ENCODE results near the gene NTN5. TPM values are rescaled to one million over a fixed set of nuclear protein-coding genes. Genes with fewer than 3 reads are reported as not detected.
A peak's percentile ranks its signal among the peaks of the same experiment; 100 is the strongest.

Gene NTN5
- total RNA-seq, 3 donors from 2014 or later (not counting 1 experiment from before 2014, with no cell fraction given): 1.3 to 3.4 (median 2.1) TPM

GRCh38 chr19:48635263-48635965 lies 37.4 kb downstream of the NTN5 start:
- peak; percentile 69 to 85 for DNase-seq
- no peaks in the 10 kb centered on the region for H3K27me3 ChIP-seq (ENCODE audit: control insufficient read depth, insufficient read depth, low read length)
- H3K4me1 Mint-ChIP-seq: peaks cover 39 to 51% of the 10 kb centered on the region in 2 donors
- peak overlapping the region; percentile 72 for H3K4me3 ChIP-seq (ENCODE audit: low read length)
- intact Hi-C loops (cut with micrococcal nuclease): loop anchor here (5.0 to 10.0 kb wide), 6 partner anchors 42 to 1007 kb away; partner anchors contain the start of genes GYS1, PPP1R15A, RRAS and RUVBL2
- peaks cover 0 to 4% of the 10 kb centered on the region in 2 donors for H3K9me3 Mint-ChIP-seq
- no peaks in the 10 kb centered on the region for H3K9me3 ChIP-seq (ENCODE audit: control insufficient read depth, insufficient read depth, low read length)
- H3K27ac ChIP-seq (ENCODE audit: low read length): peak overlapping the region; percentile 70
- H3K4me3 Mint-ChIP-seq: peak overlapping the region; percentile 95
- peak in 2 of 3 donors; percentile 9 to 18 for ATAC-seq
- H3K4me1 ChIP-seq (ENCODE audit: control insufficient read depth, insufficient read depth, low read length): peaks cover 67% of the 10 kb centered on the region
- under 1% methylated on average over 67 of the region's 67 CpGs for WGBS (ENCODE audit: insufficient coverage)
- TF ChIP-seq, protein P1, sequence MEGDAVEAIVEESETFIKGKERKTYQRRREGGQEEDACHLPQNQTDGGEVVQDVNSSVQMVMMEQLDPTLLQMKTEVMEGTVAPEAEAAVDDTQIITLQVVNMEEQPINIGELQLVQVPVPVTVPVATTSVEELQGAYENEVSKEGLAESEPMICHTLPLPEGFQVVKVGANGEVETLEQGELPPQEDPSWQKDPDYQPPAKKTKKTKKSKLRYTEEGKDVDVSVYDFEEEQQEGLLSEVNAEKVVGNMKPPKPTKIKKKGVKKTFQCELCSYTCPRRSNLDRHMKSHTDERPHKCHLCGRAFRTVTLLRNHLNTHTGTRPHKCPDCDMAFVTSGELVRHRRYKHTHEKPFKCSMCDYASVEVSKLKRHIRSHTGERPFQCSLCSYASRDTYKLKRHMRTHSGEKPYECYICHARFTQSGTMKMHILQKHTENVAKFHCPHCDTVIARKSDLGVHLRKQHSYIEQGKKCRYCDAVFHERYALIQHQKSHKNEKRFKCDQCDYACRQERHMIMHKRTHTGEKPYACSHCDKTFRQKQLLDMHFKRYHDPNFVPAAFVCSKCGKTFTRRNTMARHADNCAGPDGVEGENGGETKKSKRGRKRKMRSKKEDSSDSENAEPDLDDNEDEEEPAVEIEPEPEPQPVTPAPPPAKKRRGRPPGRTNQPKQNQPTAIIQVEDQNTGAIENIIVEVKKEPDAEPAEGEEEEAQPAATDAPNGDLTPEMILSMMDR (IDR thresholded peaks at IDR 0.05): no peak
- no peaks in the 10 kb centered on the region for H3K27me3 Mint-ChIP-seq (ENCODE audit: low read depth in 2 of 2)
- H3K27ac Mint-ChIP-seq: peak overlapping the region; percentile 99
- H3K36me3 ChIP-seq (ENCODE audit: control insufficient read depth, insufficient read depth, low read length): peaks cover 26% of the 10 kb centered on the region
- no peaks in the 10 kb centered on the region for H3K36me3 Mint-ChIP-seq

DNA sequence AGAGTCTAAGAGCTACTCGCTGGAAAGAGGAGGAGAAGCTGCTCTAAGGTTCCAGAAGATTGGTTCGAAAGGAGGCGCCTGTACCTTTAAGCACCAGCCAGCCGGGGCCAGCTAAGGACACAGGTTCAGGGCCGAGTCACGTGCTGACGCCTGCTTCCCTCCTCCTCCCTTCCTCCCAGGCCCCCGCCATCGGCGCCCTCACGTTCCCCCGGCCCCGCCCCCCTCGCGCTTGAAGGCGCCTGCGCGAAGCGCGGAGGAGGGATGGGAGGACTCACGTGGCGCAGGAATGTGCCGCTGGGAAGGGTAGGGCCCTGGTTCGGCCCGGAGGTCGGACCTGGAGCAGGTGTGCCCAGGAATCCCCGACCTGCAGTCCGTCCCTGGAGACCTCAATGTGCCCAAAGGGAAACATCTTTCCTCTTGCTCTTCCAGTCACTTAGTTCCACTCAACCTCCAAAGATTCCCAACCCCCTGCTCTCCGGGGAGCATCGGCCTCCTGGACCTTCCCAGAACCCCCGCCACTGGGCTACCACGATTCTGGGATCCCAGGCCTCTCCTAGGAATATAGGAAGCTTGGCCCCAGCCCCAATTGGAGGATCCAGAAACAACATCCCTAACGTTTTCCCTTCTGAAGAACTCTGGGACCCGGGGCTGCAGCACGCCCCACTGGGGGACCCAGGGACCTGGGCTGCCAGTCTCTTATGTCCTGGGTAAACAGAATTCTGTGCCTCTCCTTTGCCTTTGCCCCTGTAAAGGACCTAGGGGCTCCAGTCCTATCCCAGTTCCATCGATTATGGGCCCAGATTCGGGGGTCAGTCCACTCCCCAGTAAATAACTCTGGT lies 38.2 kb downstream of the NTN5 start:
- peaks cover 67% of the 10 kb centered on the region for H3K4me1 ChIP-seq (ENCODE audit: control insufficient read depth, insufficient read depth, low read length)

DNA sequence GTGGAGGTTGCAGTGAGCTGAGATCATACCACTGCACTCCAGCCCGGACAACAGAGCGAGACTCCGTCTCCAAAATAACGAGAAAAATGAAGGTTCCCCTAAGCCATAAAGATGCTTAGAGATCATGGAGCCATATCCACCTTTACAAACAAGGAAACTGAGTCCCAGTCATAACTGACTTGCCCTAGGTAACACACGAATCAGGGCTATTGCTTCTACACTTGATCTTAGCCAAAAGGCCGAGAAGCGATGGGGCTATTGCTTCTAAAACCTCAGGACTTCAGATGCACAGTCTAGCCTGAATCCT lies 38.8 kb downstream of the NTN5 start:
- H3K36me3 ChIP-seq (ENCODE audit: control insufficient read depth, insufficient read depth, low read length): peaks cover 37% of the 10 kb centered on the region
- intact Hi-C loops (cut with micrococcal nuclease): loop anchor here (10.0 kb wide), 2 partner anchors 241 to 361 kb away; partner anchors contain the start of genes GYS1, PPP1R15A and RUVBL2

More for the DNA sequence above, 38.2 kb downstream of the NTN5 start:
- Mint-ChIP-seq H3K4me1 (peaks cover 35 to 46% of the 10 kb centered on the region in 2 donors), H3K9me3 (peaks cover 0 to 4% of the 10 kb centered on the region in 2 donors), H3K4me3 (peak overlapping the region; percentile 86), H3K36me3 (no peaks in the 10 kb centered on the region), H3K27ac (peak overlapping the region; percentile 85 to 99), H3K27me3 (ENCODE audit: low read depth in 2 of 2) (no peaks in the 10 kb centered on the region)
- TF ChIP-seq, protein P1 (IDR thresholded peaks at IDR 0.05): no peak
- 6% methylated on average over 37 of the region's 37 CpGs for whole genome bisulfite sequencing (ENCODE audit: insufficient coverage)
- Histone ChIP-seq H3K36me3 (ENCODE audit: control insufficient read depth, insufficient read depth, low read length) (peaks cover 33% of the 10 kb centered on the region), H3K9me3 (ENCODE audit: control insufficient read depth, insufficient read depth, low read length) (no peaks in the 10 kb centered on the region), H3K4me3 (ENCODE audit: low read length) (peak overlapping the region; percentile 26), H3K27me3 (ENCODE audit: control insufficient read depth, insufficient read depth, low read length) (no peaks in the 10 kb centered on the region), H3K27ac (ENCODE audit: low read length) (peak overlapping the region; percentile 70)
- intact Hi-C loops (cut with micrococcal nuclease): loop anchor here (5.0 to 10.0 kb wide), 6 partner anchors 43 to 1008 kb away; partner anchors contain the start of genes GYS1, PPP1R15A, RRAS and RUVBL2
- peak; percentile 13 to 33 (median 24) for ATAC-seq
- DNase-seq: peak; percentile 83 to 95

More for the DNA sequence above, 38.8 kb downstream of the NTN5 start:
- no peaks in the 10 kb centered on the region for H3K9me3 ChIP-seq (ENCODE audit: control insufficient read depth, insufficient read depth, low read length)
- Mint-ChIP-seq H3K36me3 (no peaks in the 10 kb centered on the region), H3K9me3 (peaks cover 0 to 4% of the 10 kb centered on the region in 2 donors), H3K4me3 (peak overlapping the region; percentile 86), H3K4me1 (peaks cover 34 to 41% of the 10 kb centered on the region in 2 donors), H3K27me3 (ENCODE audit: low read depth in 2 of 2) (no peaks in the 10 kb centered on the region), H3K27ac (peak overlapping the region; percentile 85 to 99)
- peaks cover 66% of the 10 kb centered on the region for H3K4me1 ChIP-seq (ENCODE audit: control insufficient read depth, insufficient read depth, low read length)
- H3K4me3 ChIP-seq (ENCODE audit: low read length): peak overlapping the region; percentile 13
- no peaks in the 10 kb centered on the region for H3K27me3 ChIP-seq (ENCODE audit: control insufficient read depth, insufficient read depth, low read length)
- no peak for ATAC-seq
- TF ChIP-seq, protein P1 (IDR thresholded peaks at IDR 0.05): no peak
- DNase-seq: no peak
- 70% methylated on average over 7 of the region's 7 CpGs for WGBS (ENCODE audit: insufficient coverage)
- H3K27ac ChIP-seq (ENCODE audit: low read length): peak overlapping the region; percentile 64
